HG03460 (cell line): Measurements from ENCODE around the gene TMEM35B.
A peak's percentile ranks its signal among the peaks of the same experiment; 100 is the strongest.
"Not testable (repeated sequence)": the region's sequence is repeated elsewhere in the genome, so short reads cannot be mapped to it uniquely, and the experiment has no call there.

ENCODE experiments used
- ATAC-seq: cut with Tn5 transposase; IDR thresholded peaks from one replicate; pipeline ENCODE4 v1.9.1; 2021; ENCODE audit not compliant: unreplicated experiment

The TMEM35B gene

GRCh38 chr1:34984793-34985608, at the start of gene TMEM35B:
Gene TMEM35B (minus strand): TSS chr1:34985347. CDS start chr1:34985305, 42 bp downstream.
- peak; percentile 60 for ATAC-seq

- no peak for ATAC-seq
Measured at GRCh38 chr1:35033346-35033745, 48.2 kb upstream of the TMEM35B start.

GRCh38 chr1:35032384-35032739, 47.2 kb upstream of the TMEM35B start:
- ATAC-seq, result no peak

- ATAC-seq, result no peak
Measured at GRCh38 chr1:35030756-35031446, 45.8 kb upstream of the TMEM35B start.

- no peak for ATAC-seq
Measured at GRCh38 chr1:35030338-35030737, 45.2 kb upstream of the TMEM35B start.

GRCh38 chr1:35029761-35030160, 44.6 kb upstream of the TMEM35B start:
- ATAC-seq, result no peak

DNA sequence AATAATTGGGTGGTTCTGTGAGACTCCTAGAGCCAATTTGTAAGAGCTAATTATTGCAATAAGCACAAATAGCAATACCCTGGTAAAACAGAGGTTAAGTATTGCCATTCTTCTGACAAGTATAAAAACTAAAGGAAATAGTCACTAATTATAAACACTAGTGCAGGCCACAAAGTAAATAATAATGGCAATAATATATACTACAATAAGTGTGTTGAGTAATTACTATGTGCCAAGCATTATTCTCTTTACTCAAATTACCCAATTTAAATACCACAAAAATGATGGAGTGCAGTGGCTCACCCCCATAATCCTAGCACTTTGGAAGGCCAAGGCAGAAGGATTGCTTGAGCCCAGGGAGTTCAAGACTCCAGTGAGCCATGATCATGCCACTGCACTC, 31.3 kb upstream of the TMEM35B start:
- ATAC-seq, result no peak

DNA sequence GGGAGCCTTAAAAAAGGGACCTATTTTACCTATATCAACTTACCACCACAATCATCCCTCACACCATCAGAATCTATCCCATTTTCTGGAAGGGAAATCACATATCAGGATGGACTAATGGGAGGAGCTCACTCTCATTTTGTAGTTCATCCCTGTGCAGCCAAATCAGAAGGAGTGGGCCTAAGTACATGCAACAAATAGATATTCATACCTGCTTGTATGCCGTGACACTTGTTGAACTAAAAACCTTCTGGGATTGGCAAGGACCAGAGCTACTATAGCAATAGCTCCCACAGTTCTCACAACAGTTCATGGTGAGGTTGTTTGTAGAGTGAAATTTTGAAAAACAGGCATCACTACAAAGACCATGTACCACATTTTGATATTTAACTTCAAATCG, 29.3 kb upstream of the TMEM35B start:
- ATAC-seq, result no peak

- ATAC-seq, result no peak
Measured at GRCh38 chr1:35005711-35006110, 20.6 kb upstream of the TMEM35B start.

- ATAC-seq, result no peak
Measured at GRCh38 chr1:35001743-35002142, 16.6 kb upstream of the TMEM35B start.

DNA sequence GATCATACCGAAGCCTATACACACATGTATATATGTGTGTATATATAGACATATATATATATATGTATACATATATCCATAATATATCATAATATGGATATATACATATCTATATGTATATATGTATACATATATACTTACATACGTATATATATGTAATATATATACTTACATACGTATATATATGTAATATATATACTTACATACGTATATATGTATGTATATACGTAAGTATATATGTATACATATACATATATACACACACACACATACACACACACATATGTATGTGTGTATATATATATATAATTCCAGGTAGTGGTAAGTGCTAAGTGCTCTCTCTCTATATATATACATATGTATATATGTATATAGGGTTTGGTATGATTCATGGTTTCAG, 9.7 kb upstream of the TMEM35B start:
- no peak for ATAC-seq

DNA sequence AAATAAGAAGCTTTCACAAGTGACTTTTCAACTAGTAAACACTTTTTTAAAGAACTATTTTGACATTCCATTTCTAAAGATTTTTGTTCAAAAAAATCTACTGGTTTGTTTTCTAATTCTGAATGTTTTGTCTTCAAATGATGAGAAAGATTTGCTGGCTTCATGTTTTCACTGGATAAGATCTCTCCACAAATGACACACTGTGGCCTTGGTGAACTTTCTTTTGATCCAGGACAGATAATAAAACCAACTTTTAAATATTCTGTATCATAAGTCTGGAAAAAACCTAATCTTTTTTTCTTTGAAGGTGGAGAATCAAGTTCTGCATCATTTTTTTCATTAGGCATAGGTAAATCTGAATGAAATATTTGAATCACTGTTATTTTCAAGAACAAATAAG, 3.4 kb upstream of the TMEM35B start:
- ATAC-seq, result no peak

DNA sequence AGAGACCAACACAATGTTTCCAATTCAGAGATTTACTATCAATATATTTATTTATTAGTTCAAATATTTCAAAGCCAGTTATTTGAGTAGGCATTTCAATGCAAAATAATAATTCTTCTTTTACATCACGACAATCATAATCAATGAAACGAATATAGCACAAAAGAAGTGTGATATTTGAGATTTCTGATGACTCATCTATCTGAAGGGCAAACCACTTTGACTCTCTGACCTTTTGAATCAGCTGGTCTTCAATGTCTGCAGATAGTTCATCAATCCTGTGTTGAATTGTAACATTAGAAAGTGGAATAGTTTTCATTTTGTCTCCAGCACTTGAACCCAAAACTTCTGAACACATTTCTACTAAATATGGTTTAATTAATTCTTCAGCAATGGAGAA, 3.0 kb upstream of the TMEM35B start:
- ATAC-seq, result no peak

GRCh38 chr1:34987018-34987417, 1.9 kb upstream of the TMEM35B start:
- no peak for ATAC-seq

- not testable (repeated sequence) for ATAC-seq
Measured at GRCh38 chr1:34985609-34985904, 410 bp upstream of the TMEM35B start.

- no peak for ATAC-seq
Measured at GRCh38 chr1:34984435-34984792, 733 bp downstream of the TMEM35B start.

DNA sequence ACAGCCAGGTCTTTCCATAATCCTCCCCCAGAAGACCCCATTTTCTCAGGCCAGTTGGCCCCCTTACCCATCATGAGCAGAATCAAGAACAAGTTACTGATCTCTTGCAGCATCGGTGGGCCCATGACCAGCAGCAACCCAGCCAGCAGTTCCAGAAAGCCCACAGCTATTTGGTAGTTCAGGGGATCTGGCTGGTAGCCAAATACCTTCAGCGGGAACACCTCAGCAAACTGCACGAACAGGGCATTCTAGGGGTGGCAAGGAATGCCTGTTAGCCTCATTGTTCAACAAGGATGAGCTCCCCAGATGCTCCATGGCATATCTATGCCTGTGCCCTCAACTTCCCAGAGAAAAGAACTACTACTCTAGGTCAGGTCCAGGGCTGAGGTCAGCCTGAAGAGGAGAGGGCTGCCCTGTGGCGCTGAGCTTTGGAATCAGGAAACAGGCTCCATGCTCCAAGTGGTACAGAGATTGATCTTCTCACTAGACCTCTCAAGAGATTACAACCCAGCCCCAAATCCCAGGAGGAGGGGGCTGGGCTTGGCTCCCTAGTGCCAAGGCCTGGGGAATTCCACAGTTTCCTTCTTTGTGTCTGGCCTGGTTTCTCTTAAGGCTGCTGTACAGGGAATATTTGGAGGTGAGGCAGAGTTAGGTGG, 1.3 kb downstream of the TMEM35B start:
- no peak for ATAC-seq

DNA sequence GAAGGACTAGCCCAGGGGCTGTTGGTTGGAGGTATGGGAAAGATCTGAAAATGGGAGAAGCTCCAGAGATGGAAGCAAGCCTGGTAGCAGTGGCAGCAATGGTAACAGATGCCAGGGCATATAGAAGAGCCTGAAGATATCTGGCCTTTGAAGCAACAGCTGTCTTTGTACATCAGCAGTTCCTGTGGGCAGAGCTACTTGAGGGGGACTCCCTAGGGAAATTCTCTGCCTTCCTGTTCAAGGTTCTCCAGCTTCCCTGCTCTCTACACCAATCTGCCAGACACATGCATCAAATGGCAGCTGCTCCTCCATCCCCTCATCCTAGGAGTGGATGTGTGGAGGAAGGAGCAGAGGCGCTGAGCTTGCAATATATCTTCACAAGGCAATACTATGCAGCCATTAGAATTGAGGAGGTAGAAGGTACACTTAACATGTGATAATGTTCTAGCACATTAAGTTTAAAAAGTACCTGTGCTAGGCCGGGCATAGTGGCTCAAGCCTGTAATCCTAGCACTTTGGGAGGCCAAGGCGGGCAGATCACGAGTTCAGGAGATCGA, 2.2 kb downstream of the TMEM35B start:
- ATAC-seq, result no peak

DNA sequence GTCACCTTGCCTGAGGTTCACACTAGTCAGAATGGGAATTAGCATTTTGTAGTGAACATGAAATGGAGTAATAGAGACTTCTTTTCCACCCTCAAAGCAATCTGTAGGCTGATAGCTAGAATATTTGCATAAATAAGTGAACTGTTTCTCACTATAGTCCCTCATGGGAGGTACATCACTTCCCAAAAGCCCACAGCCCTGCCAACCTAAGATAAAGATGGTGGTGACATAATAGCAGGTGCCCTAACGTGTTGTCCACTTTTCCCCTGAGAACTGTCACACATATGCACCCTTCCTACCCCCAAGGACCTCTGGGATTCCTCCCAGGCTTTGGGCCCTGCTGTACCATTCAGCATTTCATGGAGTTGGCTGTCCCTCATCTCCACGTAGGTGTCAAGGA, 4.4 kb downstream of the TMEM35B start:
- peak; percentile 39 for ATAC-seq

GRCh38 chr1:34978921-34979320, 6.2 kb downstream of the TMEM35B start:
- ATAC-seq, result no peak

DNA sequence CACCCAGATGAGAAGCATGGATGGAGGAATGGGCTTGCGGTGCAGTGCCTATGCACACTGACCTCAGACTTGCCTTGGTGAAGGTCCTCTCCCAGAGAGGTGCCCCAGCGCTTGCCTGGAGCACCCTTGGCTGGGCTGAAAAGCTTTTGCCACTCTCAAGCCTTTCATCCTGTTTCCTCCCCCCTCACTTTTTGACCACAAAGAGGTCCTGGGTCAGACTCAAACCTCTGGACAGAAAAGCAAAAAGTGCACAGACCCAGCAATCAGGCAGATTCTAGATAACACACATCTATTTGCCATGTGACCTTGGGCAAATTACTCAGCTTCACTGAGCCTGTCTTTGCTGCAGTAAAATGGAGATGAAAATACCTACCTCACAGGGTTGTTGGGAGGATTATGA, 7.3 kb downstream of the TMEM35B start:
- no peak for ATAC-seq

DNA sequence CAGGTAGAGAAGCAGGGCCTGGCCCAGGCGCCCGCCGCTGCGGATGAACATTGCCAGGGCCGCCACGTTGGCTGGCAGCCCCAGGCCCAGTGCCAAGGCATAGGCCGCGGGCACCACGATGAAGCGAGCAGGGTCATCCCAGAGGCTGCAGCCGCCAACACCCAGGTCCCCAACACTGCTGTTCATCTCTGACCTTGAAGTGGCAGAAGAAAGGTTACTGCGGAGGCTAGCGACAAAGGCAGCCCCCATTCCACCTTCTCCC, 8.0 kb downstream of the TMEM35B start:
- no peak for ATAC-seq
